Liver (tissue), 9 donors: Measurements from ENCODE around the gene TMEM41A. TPM values are rescaled to one million over a fixed set of nuclear protein-coding genes. Genes with fewer than 3 reads are reported as not detected.

Source experiments
- DNase-seq: peaks from one replicate; pipeline ENCODE4 v3.0.0-alpha.2; 2017; ENCODE audit warnings: low spot score
- H3K27ac ChIP-seq, 2 donors: one replicate each; pipeline ENCODE4 v1.7.0; 2013; ENCODE audit warnings: inconsistent platforms in 2 of 2, low read length in 2 of 2, control low read depth in 1 of 2, low read depth in 1 of 2, mild to moderate bottlenecking in 1 of 2
- H3K27me3 ChIP-seq, 4 donors: one replicate each; pipeline versions ENCODE4 v1.6.1 to v1.7.0; 2013; ENCODE audit warnings: low read length in 3 of 4, inconsistent platforms in 1 of 4, mild to moderate bottlenecking in 1 of 4, moderate library complexity in 1 of 4; ENCODE audit not compliant: control insufficient read depth in 4 of 4, insufficient read depth in 4 of 4
- H3K36me3 ChIP-seq, 4 donors: one replicate each; pipeline versions ENCODE4 v1.6.1 to v1.7.0; 2013; ENCODE audit warnings: low read length in 3 of 4, mild to moderate bottlenecking in 3 of 4, low read depth in 1 of 4, moderate library complexity in 1 of 4; ENCODE audit not compliant: control insufficient read depth in 4 of 4, insufficient read depth in 3 of 4
- H3K4me1 ChIP-seq, 4 donors: one replicate each; pipeline versions ENCODE4 v1.6.1 to v1.7.0; 2013; ENCODE audit warnings: low read length in 3 of 4, mild to moderate bottlenecking in 3 of 4, moderate library complexity in 1 of 4; ENCODE audit not compliant: control insufficient read depth in 4 of 4, insufficient read depth in 4 of 4
- H3K4me3 ChIP-seq, 3 donors: one replicate each; pipeline versions ENCODE4 v1.6.1 to v1.7.0; 2013; ENCODE audit warnings: low read length in 3 of 3, control low read depth in 1 of 3, low read depth in 1 of 3, mild to moderate bottlenecking in 1 of 3
- H3K9ac ChIP-seq, 2 donors: one replicate each; pipeline ENCODE4 v1.7.0; 2013; ENCODE audit warnings: low read length in 2 of 2, mild to moderate bottlenecking in 2 of 2, moderate library complexity in 2 of 2, control low read depth in 1 of 2, low read depth in 1 of 2
- H3K9me3 ChIP-seq, 4 donors: one replicate each; pipeline versions ENCODE4 v1.6.1 to v1.7.0; 2013; ENCODE audit warnings: low read length in 3 of 4; ENCODE audit not compliant: control insufficient read depth in 4 of 4
- CTCF ChIP-seq: fragments of 150-350 bp; IDR thresholded peaks from 2 replicates; pipeline ENCODE4 v1.5.1; 2017; ENCODE audit warnings: improper control_type of control experiment, low read depth, low read length; ENCODE audit not compliant: missing input control
- FOXA1 ChIP-seq: IDR thresholded peaks from 2 replicates; pipeline ENCODE4 v1.6.1; 2016; ENCODE audit warnings: antibody characterized with exemption
- GABPA ChIP-seq, 2 donors: IDR thresholded peaks in 1 of 2; conservative IDR thresholded peaks in 1 of 2; 2 replicates each; pipeline ENCODE4 v1.6.1; 2016; ENCODE audit warnings: antibody characterized with exemption in 2 of 2, mild to moderate bottlenecking in 1 of 2, moderate library complexity in 1 of 2
- HNF4A ChIP-seq, 2 donors: conservative IDR thresholded peaks; 2 replicates each; pipeline ENCODE4 v1.6.1; 2016; ENCODE audit warnings: antibody characterized with exemption in 2 of 2, mild to moderate bottlenecking in 2 of 2
- MAX ChIP-seq: IDR thresholded peaks from 2 replicates; pipeline ENCODE4 v1.6.1; 2016; ENCODE audit warnings: antibody characterized with exemption
- RAD21 ChIP-seq, 2 donors: IDR thresholded peaks; 2 replicates each; pipeline ENCODE4 v1.6.1; 2016; ENCODE audit warnings: antibody characterized with exemption in 2 of 2, mild to moderate bottlenecking in 2 of 2
- REST ChIP-seq: IDR thresholded peaks from 2 replicates; pipeline ENCODE4 v1.6.1; 2016; ENCODE audit warnings: antibody characterized with exemption, mild to moderate bottlenecking
- TAF1 ChIP-seq: conservative IDR thresholded peaks from 2 replicates; pipeline ENCODE4 v1.6.1; 2016; ENCODE audit warnings: antibody characterized with exemption, mild to moderate bottlenecking
- YY1 ChIP-seq: IDR thresholded peaks from 2 replicates; pipeline ENCODE4 v1.6.1; 2016; ENCODE audit warnings: antibody characterized with exemption, mild to moderate bottlenecking
- ZBTB33 ChIP-seq: IDR thresholded peaks from 2 replicates; pipeline ENCODE4 v1.6.1; 2016; ENCODE audit warnings: antibody characterized with exemption
- WGBS: extraction: QIAGEN DNeasy Blood & Tissue Kit; methylation state at CpG from one replicate; pipeline ENCODE4 v1.1.7; 2013; 5-methylcytosine and 5-hydroxymethylcytosine counted together
- polyA plus RNA-seq, 2 donors: library from polyadenylated mRNA; stranded (reverse) in 1 of 2; unstranded in 1 of 2; fragments of 200-250 nt in 1 of 2; fragments of >200 nt in 1 of 2; fragmentation: Nextera tagmentation in 1 of 2; extraction: Ambion mirVana in 1 of 2; gene quantifications; one replicate each; pipeline versions ENCODE4 v1.2.1 to v1.2.3, GENCODE V29; 2013 to 2015
- total RNA-seq, 2 donors: library from RNA; depleted of rRNA; stranded (reverse); fragments of >200 nt; gene quantifications; one replicate each; pipeline ENCODE4 v1.2.3, GENCODE V29; 2014
- TF ChIP-seq, protein P1 (sequence below): IDR thresholded peaks from 2 replicates; pipeline ENCODE4 v1.6.1; 2016; ENCODE audit warnings: antibody characterized with exemption
- donor health status: healthy.
- donor health status: healthy.
- donor health status: healthy.
- donor health status: healthy.
- donor health status: healthy.

Gene TMEM41A
- total and polyA plus RNA-seq, 4 donors, result 9.5 to 19.6 (median 12.9) TPM

- TF ChIP-seq REST, result no peak
- no peak for TF ChIP-seq YY1
- no peak for TF ChIP-seq RAD21 (IDR thresholded peaks at IDR 0.05)
- TF ChIP-seq MAX, result no peak
Measured at GRCh38 chr3:185488465-185488864, 10.4 kb downstream of the TMEM41A start (continued).

DNA sequence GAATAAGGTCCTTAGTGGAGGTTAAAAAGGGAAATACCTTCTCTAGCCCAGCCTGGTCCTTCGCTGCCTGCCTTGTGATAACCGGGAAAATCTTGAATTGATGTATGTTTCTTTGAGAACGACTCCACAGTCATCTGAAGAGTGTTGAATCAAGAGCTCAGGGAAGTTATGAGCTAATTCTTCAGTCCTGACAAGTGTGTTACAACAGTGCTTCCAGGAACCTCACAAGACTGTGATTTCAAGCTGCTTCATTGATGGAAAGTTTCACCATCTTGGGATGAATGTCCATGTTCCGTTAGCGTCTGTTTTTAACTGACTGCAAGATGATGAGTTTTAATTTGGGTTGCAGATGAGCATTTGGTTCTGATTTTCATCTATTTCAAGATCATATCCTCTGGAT, 12.4 kb downstream of the TMEM41A start:
- H3K4me1 ChIP-seq, result peaks cover 7 to 17% (median 13%) of the 10 kb centered on the region in 4 donors
- no peaks in the 10 kb centered on the region for H3K27me3 ChIP-seq
- H3K36me3 ChIP-seq, result peaks cover 4 to 40% (median 17%) of the 10 kb centered on the region in 4 donors
- H3K9me3 ChIP-seq, result no peaks in the 10 kb centered on the region
- DNase-seq, result no peak
- no peak overlapping the region for H3K9ac ChIP-seq
- H3K4me3 ChIP-seq, result no peak overlapping the region
- no peak overlapping the region for H3K27ac ChIP-seq
- no peak for TF ChIP-seq MAX
- no peak for TF ChIP-seq HNF4A (conservative IDR thresholded peaks at IDR 0.05)
- TF ChIP-seq, protein P1, sequence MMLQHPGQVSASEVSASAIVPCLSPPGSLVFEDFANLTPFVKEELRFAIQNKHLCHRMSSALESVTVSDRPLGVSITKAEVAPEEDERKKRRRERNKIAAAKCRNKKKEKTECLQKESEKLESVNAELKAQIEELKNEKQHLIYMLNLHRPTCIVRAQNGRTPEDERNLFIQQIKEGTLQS, result no peak
- TF ChIP-seq REST, result no peak
- TF ChIP-seq RAD21 (IDR thresholded peaks at IDR 0.05), result no peak
- TF ChIP-seq GABPA (IDR thresholded peaks at IDR 0.05 in 1 of 2, conservative IDR thresholded peaks at IDR 0.05 in 1 of 2), result no peak
- TF ChIP-seq ZBTB33, result no peak
- WGBS, result 95% methylated on average over 5 of the region's 5 CpGs

DNA sequence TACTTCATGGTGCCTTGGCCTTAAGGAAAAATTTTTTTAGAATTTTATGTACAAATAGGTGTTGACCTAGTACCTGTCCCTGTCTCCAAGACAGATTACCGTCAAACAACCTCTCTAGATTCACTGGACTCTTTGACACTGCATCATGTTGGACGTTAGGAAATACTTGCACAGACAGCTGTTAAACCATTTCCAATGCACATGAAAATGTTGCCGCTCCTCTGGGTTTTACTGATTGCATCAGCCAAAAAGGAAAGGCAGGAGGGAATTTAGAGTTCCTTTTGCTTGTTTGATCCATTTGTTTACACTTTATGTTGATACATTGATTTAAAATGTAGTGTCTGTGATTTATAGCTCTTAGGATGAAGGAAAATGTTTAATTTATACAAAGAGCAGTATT, 14.5 kb downstream of the TMEM41A start:
- WGBS, result 89% methylated on average over 3 of the region's 3 CpGs
- DNase-seq, result no peak
- TF ChIP-seq FOXA1 (no peak), CTCF (no peak), TAF1 (no peak), YY1 (no peak), HNF4A (conservative IDR thresholded peaks at IDR 0.05) (no peak), RAD21 (IDR thresholded peaks at IDR 0.05) (no peak), REST (no peak)
- TF ChIP-seq, protein P1, result no peak
- Histone ChIP-seq H3K27me3 (no peaks in the 10 kb centered on the region), H3K27ac (no peak overlapping the region), H3K9me3 (no peaks in the 10 kb centered on the region), H3K4me1 (peaks cover 7 to 13% (median 12%) of the 10 kb centered on the region in 4 donors), H3K36me3 (peaks cover 5 to 55% (median 35%) of the 10 kb centered on the region in 4 donors), H3K9ac (no peak overlapping the region), H3K4me3 (no peak overlapping the region)
